GM19240 (cell line): ENCODE results near the gene HOXC11.

Experiments
- DNase-seq: peaks from one replicate; pipeline ENCODE4 v3.0.0; 2011; ENCODE audit warnings: low spot score; ENCODE audit not compliant: insufficient read length

HOXC11 gene

GRCh38 chr12:53972722-53973235, at the start of gene HOXC11:
HOXC11 (plus strand) TSS chr12:53973126; CDS start chr12:53973242, 116 bp downstream.
- DNase-seq, result no peak

GRCh38 chr12:53924521-53925405, 48.2 kb upstream of the HOXC11 start:
- DNase-seq, result no peak

DNA sequence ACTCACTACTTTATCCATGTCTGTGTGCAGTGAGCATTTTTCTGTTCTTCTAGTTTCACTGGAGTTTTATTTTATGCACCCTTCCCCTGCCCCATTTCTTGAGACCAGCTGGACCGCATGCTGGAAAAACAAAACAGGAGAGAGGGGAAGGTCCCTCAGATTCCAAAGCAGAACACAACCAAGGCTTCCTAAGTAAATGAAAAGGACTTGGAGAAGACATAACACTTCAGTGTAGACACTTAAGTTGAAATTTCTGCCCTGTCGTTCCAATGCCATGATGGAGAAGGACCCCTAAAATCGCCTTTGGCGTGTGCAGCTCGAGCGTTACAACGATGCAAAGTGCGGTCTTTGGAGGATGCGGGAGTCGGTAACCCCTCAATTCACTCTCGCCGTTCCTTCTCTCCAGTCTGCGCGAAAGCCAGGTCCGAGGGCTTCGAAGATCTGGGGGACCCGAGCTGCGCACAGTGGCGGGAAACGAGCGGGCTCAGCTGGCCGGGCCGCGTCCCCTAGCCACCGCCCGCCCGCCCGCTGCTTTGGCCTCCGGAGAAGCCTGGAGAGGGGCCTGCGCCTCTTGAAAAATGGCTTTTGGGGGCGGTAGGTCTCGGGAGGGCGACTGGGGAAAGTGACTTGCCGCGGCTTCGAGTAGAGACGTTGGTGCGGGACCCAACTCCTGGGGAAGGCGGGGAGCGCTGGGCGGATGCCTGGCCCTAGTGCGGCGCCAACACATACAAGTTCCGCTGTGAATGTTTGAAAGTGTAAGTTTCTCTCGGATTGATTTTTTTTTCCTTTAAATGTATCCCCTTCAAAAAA, 45.5 kb upstream of the HOXC11 start:
- no peak for DNase-seq

GRCh38 chr12:53928054-53928835, 44.7 kb upstream of the HOXC11 start:
- no peak for DNase-seq

GRCh38 chr12:53929527-53929926, 43.4 kb upstream of the HOXC11 start:
- no peak for DNase-seq

GRCh38 chr12:53930591-53931255, 42.2 kb upstream of the HOXC11 start:
- DNase-seq, result no peak

DNA sequence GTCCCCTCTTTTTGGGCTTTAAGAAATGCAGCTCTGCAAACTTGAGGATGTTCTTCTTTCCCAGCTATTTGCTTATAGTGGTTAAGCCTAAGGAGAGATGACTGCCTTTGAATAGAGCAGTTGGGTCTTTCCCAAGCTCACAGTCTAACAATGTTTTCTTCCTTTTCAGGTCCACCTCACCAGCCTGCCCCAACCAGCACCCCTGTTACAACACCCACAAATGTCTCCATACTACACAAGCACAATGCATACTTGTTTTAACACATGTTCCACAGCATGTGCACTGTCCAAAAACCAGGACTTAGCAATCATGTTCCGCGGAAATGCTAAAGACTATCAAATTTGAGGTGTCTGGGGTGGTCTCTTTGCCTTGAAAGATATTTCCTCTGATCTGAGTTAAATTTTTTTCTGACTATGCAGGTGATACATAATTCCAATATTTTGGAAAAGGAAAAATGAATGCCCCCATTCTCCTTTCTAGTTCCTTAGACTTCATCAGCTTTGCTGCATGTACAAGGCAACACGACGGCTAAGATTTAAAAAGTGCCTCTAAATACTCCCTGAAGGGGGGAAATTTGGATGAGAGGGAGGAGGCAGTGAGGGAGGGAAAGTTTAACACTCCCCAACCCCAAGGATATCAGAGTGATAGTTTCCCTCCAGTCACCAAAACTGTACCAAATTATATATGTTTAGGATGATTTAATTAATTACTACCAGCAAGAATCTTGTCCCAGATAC, 40.9 kb upstream of the HOXC11 start:
- DNase-seq, result no peak

DNA sequence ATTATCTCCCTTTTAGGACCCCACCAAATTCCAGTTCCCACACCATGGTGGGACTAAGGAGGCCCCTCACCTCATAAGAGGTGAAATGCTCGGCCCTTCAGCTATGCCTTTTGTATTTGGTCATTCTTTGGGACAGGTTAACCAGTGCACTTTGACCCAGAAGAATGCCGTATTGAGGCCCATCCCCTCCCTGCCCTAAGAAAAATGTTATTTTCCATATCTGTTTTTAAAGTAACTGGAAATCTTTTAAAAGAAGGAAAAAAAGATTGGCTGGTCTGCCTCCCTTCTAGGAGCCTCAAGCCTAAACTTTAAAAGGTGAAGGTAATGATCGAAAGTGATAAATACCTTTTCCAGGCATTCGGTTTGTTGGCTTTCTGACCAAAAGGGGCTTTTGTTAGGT, 40.0 kb upstream of the HOXC11 start:
- DNase-seq, result no peak

DNA sequence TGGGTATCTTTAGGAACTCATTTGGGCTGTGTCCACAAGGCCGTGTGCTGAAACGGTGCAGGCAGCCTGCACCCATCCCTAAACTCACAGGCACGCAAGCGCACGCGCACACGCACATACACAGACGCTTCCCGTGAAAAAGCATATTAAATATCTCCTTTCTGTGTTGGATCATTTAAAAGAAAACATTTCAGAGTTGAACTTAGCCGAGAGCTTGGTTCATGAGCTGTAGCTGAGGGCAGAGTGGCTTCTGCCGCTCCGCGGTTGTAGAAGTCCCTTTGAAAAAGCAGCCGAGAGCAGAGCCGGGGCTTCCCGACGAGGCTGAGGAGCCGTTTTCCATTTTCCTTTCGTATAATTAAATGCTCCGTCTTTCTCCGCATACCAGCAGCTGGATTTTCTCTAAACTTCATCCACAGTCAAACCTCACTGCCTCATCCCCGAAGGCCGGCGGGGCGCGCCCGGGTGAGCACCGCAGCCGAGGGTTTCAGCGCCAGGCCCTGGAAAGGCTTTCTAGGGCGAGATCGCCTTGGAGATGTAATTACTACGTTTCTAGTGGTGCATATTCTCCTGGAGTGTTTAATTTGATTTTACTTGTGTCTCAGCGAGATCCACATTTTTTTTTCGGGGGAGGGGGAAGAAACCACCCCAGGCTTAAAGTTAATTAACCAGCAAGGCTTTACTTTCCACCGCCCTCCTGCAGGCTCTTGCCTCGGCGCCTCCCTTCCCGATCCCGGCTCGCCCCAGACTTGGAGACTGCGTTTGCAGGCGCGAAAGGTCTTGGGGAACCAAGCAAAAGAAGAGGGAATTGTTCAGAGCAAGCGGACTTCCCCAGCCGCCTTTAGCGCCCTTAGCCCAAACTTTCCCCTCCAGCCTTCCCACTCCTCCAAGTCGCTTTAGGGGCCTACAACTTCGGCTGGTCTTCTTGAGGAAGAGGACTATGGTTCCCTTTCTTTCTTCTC, 37.3 kb upstream of the HOXC11 start:
- DNase-seq, result no peak

DNA sequence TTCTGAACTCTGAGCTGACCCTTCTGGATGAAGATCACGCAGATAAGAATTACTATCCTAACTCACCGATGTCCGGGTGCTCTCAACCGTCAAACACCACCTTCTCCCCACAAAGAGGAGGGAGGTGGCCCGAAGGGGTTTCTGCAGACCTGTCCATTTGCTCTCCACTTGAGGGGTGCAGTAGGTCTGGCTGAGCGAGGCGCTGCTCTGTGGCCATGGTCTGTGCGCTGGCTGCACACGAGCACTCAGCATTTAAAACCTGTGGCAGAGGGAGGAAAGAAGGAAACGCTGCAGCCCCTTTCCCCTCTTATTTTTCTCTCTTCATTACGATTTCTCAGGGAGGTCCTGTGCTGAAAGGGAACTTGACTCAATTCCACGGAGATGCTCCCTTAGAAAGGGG, 35.8 kb upstream of the HOXC11 start:
- no peak for DNase-seq

DNA sequence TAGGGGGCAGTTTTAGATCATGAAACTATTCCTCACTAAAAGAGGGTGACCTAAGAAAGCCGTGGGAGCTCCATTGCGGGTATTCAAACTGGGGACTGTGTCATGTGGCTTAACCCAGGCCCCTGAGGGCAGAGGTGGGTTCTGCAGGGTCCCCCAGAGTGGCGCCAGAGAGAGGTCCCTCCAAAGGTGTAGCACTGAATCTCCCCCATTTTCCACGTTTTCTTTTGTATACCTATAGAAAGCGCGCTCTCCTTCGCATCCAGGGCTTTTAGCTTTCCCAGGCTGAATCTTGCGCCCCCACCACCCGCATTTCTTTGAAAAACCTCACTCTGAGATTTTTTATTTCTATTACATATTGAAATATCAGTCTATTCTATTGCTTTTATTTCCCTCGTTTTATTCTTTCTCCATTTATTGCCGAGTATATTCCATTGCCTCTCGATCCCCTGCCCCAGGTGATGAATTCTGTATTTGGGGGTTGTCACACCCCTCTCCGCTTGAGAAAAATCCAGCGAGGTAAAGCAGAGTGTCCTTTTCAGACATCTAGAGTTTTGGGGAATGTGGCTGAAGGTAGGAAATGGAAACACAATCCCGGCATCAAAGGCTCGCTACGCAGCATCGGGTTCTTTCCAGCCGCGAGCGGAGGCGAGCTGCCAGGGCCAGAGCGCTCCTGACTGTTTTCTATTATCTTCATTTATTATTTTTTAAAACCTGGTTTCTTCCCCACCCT, 35.2 kb upstream of the HOXC11 start:
- no peak for DNase-seq

DNA sequence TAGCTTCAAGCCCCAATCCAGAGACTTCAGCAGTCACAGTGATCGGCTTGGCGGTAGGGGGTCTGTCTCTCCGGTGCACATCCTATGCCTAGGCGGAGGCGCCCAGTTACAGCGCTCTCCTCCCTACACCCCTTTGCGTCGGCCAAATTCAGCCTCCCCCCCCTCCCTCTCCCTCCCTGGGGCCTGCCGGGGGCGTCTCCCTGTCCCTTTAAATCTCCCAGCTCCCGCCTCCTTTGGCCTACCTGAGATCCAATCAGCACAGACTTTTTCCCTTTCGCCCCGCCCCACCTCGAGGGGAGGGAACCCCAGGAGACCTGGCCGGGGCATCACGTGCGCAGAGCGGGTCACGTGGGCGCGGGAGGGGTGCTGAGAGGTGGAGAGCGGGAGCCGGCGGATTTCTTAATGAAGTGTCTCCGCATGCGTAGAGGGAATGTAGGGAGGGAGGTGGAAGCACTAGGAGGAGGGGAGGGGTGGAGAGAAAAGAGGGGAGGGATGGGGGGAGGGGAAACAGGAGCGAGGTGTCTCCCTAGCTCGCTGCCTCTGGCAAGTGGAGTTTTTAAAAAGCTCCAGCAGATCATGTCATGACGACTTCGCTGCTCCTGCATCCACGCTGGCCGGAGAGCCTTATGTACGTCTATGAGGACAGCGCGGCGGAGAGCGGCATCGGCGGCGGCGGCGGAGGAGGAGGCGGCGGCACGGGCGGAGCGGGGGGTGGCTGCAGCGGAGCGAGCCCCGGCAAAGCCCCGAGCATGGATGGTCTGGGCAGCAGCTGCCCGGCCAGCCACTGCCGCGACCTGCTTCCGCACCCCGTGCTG, 34.4 kb upstream of the HOXC11 start, which contains the start of gene HOXC13:
Gene HOXC13 (plus strand): TSS at position 506 of the 815 bp plus-strand sequence. CDS start 76 bp downstream, at position 582.
- no peak for DNase-seq

DNA sequence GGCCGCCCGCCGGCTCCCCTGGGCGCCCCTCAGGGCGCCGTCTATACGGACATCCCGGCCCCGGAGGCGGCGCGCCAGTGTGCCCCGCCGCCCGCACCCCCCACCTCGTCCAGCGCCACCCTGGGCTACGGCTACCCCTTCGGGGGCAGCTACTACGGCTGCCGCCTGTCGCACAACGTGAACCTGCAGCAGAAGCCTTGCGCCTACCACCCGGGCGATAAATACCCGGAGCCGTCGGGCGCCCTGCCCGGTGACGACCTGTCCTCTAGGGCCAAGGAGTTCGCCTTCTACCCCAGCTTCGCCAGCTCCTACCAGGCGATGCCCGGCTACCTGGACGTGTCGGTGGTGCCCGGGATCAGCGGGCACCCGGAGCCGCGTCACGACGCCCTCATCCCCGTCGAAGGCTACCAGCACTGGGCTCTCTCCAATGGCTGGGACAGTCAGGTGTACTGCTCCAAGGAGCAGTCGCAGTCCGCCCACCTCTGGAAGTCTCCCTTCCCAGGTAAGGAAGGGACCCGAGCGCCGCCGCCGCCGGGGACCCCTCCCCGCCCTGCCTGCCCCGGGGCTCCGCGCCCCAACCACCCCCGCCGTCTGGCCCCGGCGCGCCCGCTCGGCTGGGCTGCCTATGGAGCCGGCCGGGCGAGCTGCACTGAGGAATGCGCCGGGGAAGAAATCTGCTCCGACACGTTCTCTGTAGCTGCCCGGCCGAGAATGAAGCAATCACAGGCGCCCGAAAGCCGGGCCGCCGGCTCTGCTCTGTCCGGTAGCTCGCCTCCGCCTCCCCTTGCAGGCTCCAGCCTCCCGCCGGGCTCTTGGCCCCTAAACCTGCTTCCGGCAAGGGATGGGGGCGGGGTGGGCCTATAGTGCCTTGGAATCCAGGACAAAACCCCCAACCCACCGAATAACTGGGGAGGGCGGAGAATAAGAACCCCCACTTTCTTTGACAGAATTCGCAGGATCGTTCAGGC, 33.5 kb upstream of the HOXC11 start:
- no peak for DNase-seq

DNA sequence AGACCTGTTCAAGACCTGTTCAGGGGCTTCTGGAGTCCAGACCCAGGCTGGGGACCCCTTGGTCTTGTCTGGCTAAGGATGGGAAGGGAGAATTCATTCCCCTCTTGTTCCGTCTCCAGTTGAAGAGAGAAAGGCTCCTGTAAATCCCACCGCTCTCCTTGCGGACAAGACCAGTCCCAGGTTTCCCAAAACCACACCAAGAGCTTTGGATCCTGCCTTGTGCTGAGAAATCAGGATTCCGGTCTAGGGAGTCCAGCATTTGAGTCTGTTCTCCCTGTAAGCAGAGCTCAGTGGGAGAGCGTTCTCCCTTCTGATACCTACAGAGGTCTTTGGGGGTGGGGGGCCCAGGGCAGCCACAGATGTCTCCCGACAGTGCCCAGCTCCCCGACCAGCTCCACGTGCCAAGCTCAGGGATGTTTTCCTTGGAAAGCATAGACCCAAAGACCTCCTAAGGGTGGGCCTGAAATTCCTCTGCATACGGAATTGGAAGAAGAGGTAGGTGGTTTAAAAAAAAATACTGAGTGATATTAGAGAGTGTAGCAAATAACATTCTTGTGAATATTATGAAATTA, 32.4 kb upstream of the HOXC11 start:
- DNase-seq, result no peak

DNA sequence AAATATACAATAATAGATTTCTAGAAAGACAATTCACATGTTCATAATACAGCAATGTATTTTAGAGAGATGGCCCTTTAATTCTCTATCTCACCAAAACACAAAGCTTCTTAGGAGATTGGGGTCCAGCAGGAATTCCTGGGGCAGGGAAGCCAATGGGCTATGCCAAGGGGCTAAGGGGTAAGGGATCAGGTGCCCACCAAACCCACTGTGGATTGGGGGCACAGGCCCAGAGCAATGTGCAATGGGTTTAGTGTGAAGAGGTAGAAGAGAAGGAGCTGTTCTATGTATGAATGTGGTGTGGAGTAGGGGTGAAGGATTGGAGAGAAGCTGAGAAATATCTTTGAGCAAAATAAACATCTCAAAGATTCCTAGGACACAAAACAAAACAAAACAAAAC, 31.7 kb upstream of the HOXC11 start:
- no peak for DNase-seq

GRCh38 chr12:53941750-53942149, 31.2 kb upstream of the HOXC11 start:
- DNase-seq, result no peak
